ENCODE results near the gene DLK2.
"Not testable (repeated sequence)": the region's sequence is repeated elsewhere in the genome, so short reads cannot be mapped to it uniquely, and the experiment has no call there.

The DLK2 gene

GRCh38 chr6:43421831-43422230, 33.5 kb downstream of the DLK2 start:
- H3K4me3 ChIP-seq (replicated peaks; ENCODE audit: low read depth, low read length) = no peak overlapping the region
- TF ChIP-seq, protein P1, sequence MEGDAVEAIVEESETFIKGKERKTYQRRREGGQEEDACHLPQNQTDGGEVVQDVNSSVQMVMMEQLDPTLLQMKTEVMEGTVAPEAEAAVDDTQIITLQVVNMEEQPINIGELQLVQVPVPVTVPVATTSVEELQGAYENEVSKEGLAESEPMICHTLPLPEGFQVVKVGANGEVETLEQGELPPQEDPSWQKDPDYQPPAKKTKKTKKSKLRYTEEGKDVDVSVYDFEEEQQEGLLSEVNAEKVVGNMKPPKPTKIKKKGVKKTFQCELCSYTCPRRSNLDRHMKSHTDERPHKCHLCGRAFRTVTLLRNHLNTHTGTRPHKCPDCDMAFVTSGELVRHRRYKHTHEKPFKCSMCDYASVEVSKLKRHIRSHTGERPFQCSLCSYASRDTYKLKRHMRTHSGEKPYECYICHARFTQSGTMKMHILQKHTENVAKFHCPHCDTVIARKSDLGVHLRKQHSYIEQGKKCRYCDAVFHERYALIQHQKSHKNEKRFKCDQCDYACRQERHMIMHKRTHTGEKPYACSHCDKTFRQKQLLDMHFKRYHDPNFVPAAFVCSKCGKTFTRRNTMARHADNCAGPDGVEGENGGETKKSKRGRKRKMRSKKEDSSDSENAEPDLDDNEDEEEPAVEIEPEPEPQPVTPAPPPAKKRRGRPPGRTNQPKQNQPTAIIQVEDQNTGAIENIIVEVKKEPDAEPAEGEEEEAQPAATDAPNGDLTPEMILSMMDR (IDR thresholded peaks at IDR 0.05; ENCODE audit: low read depth, low read length, missing control alignments) = no peak
- DNase-seq (ENCODE audit: extremely low read depth, low read depth) = no peak

DNA sequence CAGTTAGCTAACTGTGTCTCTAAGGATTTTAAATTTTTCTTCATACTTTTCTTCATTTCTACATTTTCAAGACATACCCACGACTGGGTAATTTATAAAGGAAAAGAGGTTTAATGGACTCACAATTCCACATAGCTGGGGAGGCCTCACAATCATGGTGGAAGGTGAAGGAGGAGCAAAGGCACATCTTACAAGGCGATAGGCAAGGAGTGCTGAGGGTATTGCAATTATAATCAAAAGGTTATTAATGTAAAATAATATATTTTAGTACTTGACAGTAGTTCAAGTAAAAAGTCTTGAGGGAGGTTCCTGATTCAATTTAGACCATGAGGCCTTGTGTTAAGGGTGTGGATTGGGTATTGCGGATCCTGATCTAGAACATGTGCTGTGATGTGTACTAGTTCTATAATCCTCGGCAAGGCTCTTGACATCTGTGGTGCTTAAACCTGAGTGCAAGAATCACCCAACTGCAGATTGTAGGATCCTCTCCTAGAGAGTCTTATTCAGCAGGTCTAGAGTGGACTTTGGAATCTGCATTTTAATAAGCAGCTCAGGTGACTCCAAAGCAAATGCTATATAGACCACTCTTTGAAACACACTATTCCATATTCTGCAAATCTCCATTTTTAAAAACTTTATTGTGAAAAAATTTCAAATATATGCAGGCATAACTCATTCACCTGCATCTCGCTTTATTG, 35.2 kb downstream of the DLK2 start:
- DNase-seq (ENCODE audit: extremely low read depth, low read depth) = no peak
- no peak overlapping the region for H3K4me3 ChIP-seq (replicated peaks; ENCODE audit: low read depth, low read length)
- TF ChIP-seq, protein P1 (IDR thresholded peaks at IDR 0.05; ENCODE audit: low read depth, low read length, missing control alignments) = no peak

DNA sequence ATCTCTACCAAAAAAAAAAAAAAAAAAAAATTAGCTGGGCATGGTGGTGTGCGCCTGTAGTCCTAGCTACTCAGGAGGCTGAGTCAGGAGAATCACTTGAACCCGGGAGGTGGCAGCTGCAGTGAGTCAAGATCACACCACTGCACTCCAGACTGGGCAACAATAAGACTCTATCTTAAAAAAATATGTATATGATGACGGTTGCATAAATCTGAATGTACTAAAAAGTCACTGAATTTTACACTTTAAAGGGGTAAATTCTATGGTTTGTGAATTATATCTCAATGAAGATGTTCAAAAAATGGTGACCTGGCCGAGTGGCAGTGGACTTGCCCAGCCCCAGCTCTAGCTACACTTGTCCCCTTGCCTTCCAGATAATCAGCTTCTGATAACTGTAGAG, 38.4 kb downstream of the DLK2 start:
- no peak overlapping the region for H3K4me3 ChIP-seq (replicated peaks; ENCODE audit: low read depth, low read length)
- DNase-seq (ENCODE audit: extremely low read depth, low read depth) = no peak
- TF ChIP-seq, protein P1 (IDR thresholded peaks at IDR 0.05; ENCODE audit: low read depth, low read length, missing control alignments) = no peak

DNA sequence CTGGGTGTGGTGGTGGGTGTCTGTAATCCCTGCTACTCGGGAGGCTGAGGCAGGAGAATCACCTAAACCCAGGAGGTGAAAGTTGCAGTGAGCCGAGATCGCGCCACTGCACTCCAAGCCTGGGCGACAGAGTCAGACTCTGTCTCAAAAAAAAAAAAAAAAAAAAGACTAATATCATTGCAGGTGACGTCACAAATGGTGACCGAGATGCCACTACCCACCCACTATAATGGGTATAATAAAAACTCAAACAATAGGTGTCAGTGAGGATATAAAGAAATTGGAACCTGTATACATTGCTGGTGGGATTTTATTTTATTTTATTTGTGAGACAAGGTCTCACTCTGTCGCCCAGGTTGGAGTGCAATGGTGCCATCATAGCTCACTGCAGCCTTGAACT, 40.1 kb downstream of the DLK2 start:
- DNase-seq (ENCODE audit: extremely low read depth, low read depth); H3K4me3 ChIP-seq (replicated peaks; ENCODE audit: low read depth, low read length): not testable (repeated sequence)

GRCh38 chr6:43413002-43413401, 42.3 kb downstream of the DLK2 start:
- H3K4me3 ChIP-seq (replicated peaks; ENCODE audit: low read depth, low read length) = no peak overlapping the region
- no peak for DNase-seq (ENCODE audit: extremely low read depth, low read depth)
- TF ChIP-seq, protein P1 (IDR thresholded peaks at IDR 0.05; ENCODE audit: low read depth, low read length, missing control alignments) = no peak

GRCh38 chr6:43412541-43412940, 42.8 kb downstream of the DLK2 start:
- TF ChIP-seq, protein P1 (IDR thresholded peaks at IDR 0.05; ENCODE audit: low read depth, low read length, missing control alignments) = no peak
- H3K4me3 ChIP-seq (replicated peaks; ENCODE audit: low read depth, low read length) = no peak overlapping the region
- no peak for DNase-seq (ENCODE audit: extremely low read depth, low read depth)

DNA sequence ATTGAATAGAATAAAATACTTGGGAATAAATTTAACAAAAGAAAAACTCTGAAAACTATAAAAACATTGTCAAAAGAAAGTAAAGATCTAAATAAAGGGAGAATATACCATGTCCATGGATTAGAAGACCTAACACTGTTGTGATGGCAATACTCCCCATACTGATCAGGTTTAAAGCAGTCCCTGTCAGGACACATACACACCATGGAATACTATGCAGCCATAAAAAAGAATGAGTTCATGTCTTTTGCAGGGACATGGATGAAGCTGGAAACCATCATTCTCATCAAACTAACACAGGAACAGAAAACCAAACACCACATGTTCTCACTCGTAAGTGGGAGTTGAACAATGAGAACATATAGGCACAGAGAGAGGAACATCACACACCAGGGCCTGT, 44.6 kb downstream of the DLK2 start:
- not testable (repeated sequence) for H3K4me3 ChIP-seq (replicated peaks; ENCODE audit: low read depth, low read length); DNase-seq (ENCODE audit: extremely low read depth, low read depth)

- no peak for DNase-seq (ENCODE audit: extremely low read depth, low read depth)
- no peak overlapping the region for H3K4me3 ChIP-seq (replicated peaks; ENCODE audit: low read depth, low read length)
- TF ChIP-seq, protein P1 (IDR thresholded peaks at IDR 0.05; ENCODE audit: low read depth, low read length, missing control alignments) = no peak
Measured at GRCh38 chr6:43408259-43408658, 47.1 kb downstream of the DLK2 start.
